IMR-90 (cell line): ENCODE data around the gene PROSER2. TPM values are rescaled to one million over a fixed set of nuclear protein-coding genes. Genes with fewer than 3 reads are reported as not detected.

Experiments
- ATAC-seq: fragments of 200-7000 bp; cut with Tn5 transposase; 2 replicates; pipeline ENCODE4 v1.9.1; 2020; ENCODE audit warnings: low read depth, mild to moderate bottlenecking, moderate library complexity
- BruUV-seq: library from RNA; stranded (reverse); fragments of 400-500 nt; replicated peaks from 2 replicates; lab custom pipeline; 2021; lab: Mats Ljungman, UMichigan
- CTCF ChIA-PET: fragments of 300-600 bp; formaldehyde crosslinking; extraction: SDS; loops from one replicate; lab custom pipeline; 2021; ENCODE audit warnings: antibody characterized with exemption; lab: Yijun Ruan, JAX
- POLR2A ChIA-PET: fragments of 300-600 bp; sonication (Branson Sonifier 250); formaldehyde crosslinking; loops from one replicate; lab custom pipeline; 2022; ENCODE audit warnings: antibody characterized with exemption; ENCODE audit not compliant: unreplicated experiment; lab: Charles Lee
- DNase-seq: peaks from one replicate; pipeline ENCODE4 v3.0.0; 2013
- H2AFZ ChIP-seq: replicated peaks from 2 replicates; pipeline ENCODE3; 2013; ENCODE audit warnings: low read length, mild to moderate bottlenecking; ENCODE audit not compliant: poor library complexity
- H2AK5ac ChIP-seq: 2 replicates; pipeline ENCODE4 v1.6.1; 2013; ENCODE audit warnings: low read depth, low read length, inconsistent platforms
- H2AK9ac ChIP-seq: replicated peaks from 2 replicates; pipeline ENCODE3; 2013; ENCODE audit warnings: mild to moderate bottlenecking, low read depth, low read length, moderate library complexity; ENCODE audit not compliant: poor library complexity
- H2BK120ac ChIP-seq: 2 replicates; pipeline ENCODE4 v1.6.1; 2013; ENCODE audit warnings: low read depth, low read length, inconsistent platforms
- H2BK15ac ChIP-seq: 3 replicates; pipeline ENCODE4 v1.6.1; 2013; ENCODE audit warnings: low read depth, low read length, inconsistent platforms
- H2BK20ac ChIP-seq: 2 replicates; pipeline ENCODE4 v1.6.1; 2013; ENCODE audit warnings: low read depth, mild to moderate bottlenecking, inconsistent platforms, low read length, moderate library complexity
- H2BK5ac ChIP-seq: 2 replicates; pipeline ENCODE4 v1.6.1; 2013; ENCODE audit warnings: mild to moderate bottlenecking, low read depth, low read length, inconsistent platforms; ENCODE audit not compliant: poor library complexity, severe bottlenecking
- H3K14ac ChIP-seq: replicated peaks from 2 replicates; pipeline ENCODE4 v1.6.1; 2013; ENCODE audit warnings: low read depth, low read length, inconsistent platforms
- H3K18ac ChIP-seq: 2 replicates; pipeline ENCODE4 v1.6.1; 2013; ENCODE audit warnings: low read depth, low read length, control low read depth
- H3K23ac ChIP-seq: 2 replicates; pipeline ENCODE4 v1.6.1; 2013; ENCODE audit warnings: low read depth, low read length, inconsistent platforms
- H3K27ac ChIP-seq: 2 replicates; pipeline ENCODE4 v1.5.1; 2013; ENCODE audit warnings: mild to moderate bottlenecking, control low read depth, low read length; ENCODE audit not compliant: insufficient read depth
- H3K27me3 ChIP-seq: 2 replicates; pipeline ENCODE4 v1.6.1; 2013; ENCODE audit warnings: low read length; ENCODE audit not compliant: control insufficient read depth, insufficient read depth
- H3K36me3 ChIP-seq: 2 replicates; pipeline ENCODE4 v1.6.1; 2013; ENCODE audit warnings: low read length, mixed read lengths; ENCODE audit not compliant: control insufficient read depth, insufficient read depth
- H3K4ac ChIP-seq: 2 replicates; pipeline ENCODE4 v1.6.1; 2013; ENCODE audit warnings: low read depth, low read length, inconsistent platforms
- H3K4me1 ChIP-seq: 2 replicates; pipeline ENCODE4 v1.6.1; 2013; ENCODE audit warnings: low read length, mixed read lengths; ENCODE audit not compliant: control insufficient read depth, insufficient read depth
- H3K4me2 ChIP-seq: 2 replicates; pipeline ENCODE4 v1.6.1; 2013; ENCODE audit warnings: low read depth, mild to moderate bottlenecking, control low read depth, low read length, moderate library complexity
- H3K4me3 ChIP-seq: 2 replicates; pipeline ENCODE4 v1.5.1; 2013; ENCODE audit warnings: low read depth, mild to moderate bottlenecking, control low read depth, low read length, moderate library complexity; ENCODE audit not compliant: insufficient read depth
- H3K56ac ChIP-seq: 2 replicates; pipeline ENCODE4 v1.6.1; 2013; ENCODE audit warnings: low read length, inconsistent platforms; ENCODE audit not compliant: insufficient read depth; ENCODE audit errors: extremely low read depth
- H3K79me1 ChIP-seq, 2 experiments: 2 replicates each; pipeline ENCODE4 v1.6.1; 2013; ENCODE audit warnings: low read length in 2 of 2, inconsistent platforms in 1 of 2, low read depth in 1 of 2
- H3K9ac ChIP-seq: 2 replicates; pipeline ENCODE4 v1.6.1; 2013; ENCODE audit warnings: low read depth, low read length, control low read depth
- H3K9me1 ChIP-seq: 2 replicates; pipeline ENCODE4 v1.6.1; 2013; ENCODE audit warnings: low read length, inconsistent platforms; ENCODE audit not compliant: insufficient read depth
- H3K9me3 ChIP-seq: 2 replicates; pipeline ENCODE4 v1.6.1; 2013; ENCODE audit warnings: low read length; ENCODE audit not compliant: control insufficient read depth, insufficient read depth
- H4K20me1 ChIP-seq: 2 replicates; pipeline ENCODE4 v1.6.1; 2013; ENCODE audit warnings: low read length, inconsistent platforms; ENCODE audit not compliant: insufficient read depth
- H4K5ac ChIP-seq: 2 replicates; pipeline ENCODE4 v1.6.1; 2013; ENCODE audit warnings: mild to moderate bottlenecking, low read depth, low read length, control low read depth
- H4K8ac ChIP-seq, 2 experiments: 2 replicates each; pipeline ENCODE4 v1.6.1; 2013; ENCODE audit warnings: low read depth in 2 of 2, low read length in 2 of 2, control low read depth in 1 of 2, inconsistent platforms in 1 of 2
- H4K91ac ChIP-seq: 2 replicates; pipeline ENCODE4 v1.6.1; 2013; ENCODE audit warnings: low read depth, low read length, inconsistent platforms; ENCODE audit not compliant: insufficient read depth
- BHLHE40 ChIP-seq: fragments of 150-350 bp; IDR thresholded peaks from 2 replicates; pipeline ENCODE4 v1.6.1; 2016; ENCODE audit warnings: mild to moderate bottlenecking, low read depth, low read length
- CHD1 ChIP-seq: IDR thresholded peaks from 2 replicates; pipeline ENCODE4 v1.6.1; 2012; ENCODE audit warnings: low read depth, low read length, improper control_type of control experiment
- FOS ChIP-seq: fragments of 150-350 bp; IDR thresholded peaks from 2 replicates; pipeline ENCODE4 v1.6.1; 2016; ENCODE audit warnings: low read depth, low read length
- MAFK ChIP-seq: IDR thresholded peaks from 2 replicates; pipeline ENCODE4 v1.6.1; 2012; ENCODE audit warnings: low read depth, low read length, improper control_type of control experiment
- MAZ ChIP-seq: IDR thresholded peaks from 2 replicates; pipeline ENCODE4 v1.6.1; 2012; ENCODE audit warnings: low read depth, mild to moderate bottlenecking, low read length, improper control_type of control experiment, moderate library complexity, borderline replicate concordance
- MXI1 ChIP-seq: IDR thresholded peaks from 2 replicates; pipeline ENCODE4 v1.6.1; 2012; ENCODE audit warnings: low read depth, mild to moderate bottlenecking, low read length, moderate library complexity, borderline replicate concordance
- NFE2L2 ChIP-seq: fragments of 150-350 bp; IDR thresholded peaks from 2 replicates; pipeline ENCODE4 v1.6.1; 2016; ENCODE audit warnings: low read depth, mild to moderate bottlenecking, low read length
- POLR2A ChIP-seq: IDR thresholded peaks from 2 replicates; pipeline ENCODE4 v1.6.1; 2012; ENCODE audit warnings: mild to moderate bottlenecking, low read depth, low read length
- RAD21 ChIP-seq: IDR thresholded peaks from 2 replicates; pipeline ENCODE4 v1.6.1; 2012; ENCODE audit warnings: low read length, improper control_type of control experiment
- RCOR1 ChIP-seq: IDR thresholded peaks from 2 replicates; pipeline ENCODE4 v1.6.1; 2012; ENCODE audit warnings: mild to moderate bottlenecking, low read length, improper control_type of control experiment; ENCODE audit not compliant: insufficient replicate concordance
- RFX5 ChIP-seq: IDR thresholded peaks from 2 replicates; pipeline ENCODE4 v1.8.0; 2012; ENCODE audit warnings: low read depth, mild to moderate bottlenecking, low read length, moderate library complexity
- SMC3 ChIP-seq: fragments of 150-350 bp; IDR thresholded peaks from 2 replicates; pipeline ENCODE4 v1.6.1; 2016; ENCODE audit warnings: low read depth, mild to moderate bottlenecking, antibody characterized with exemption, low read length, moderate library complexity
- WGBS, 2 experiments: methylation state at CpG; one replicate each; pipeline versions ENCODE4 v1.1.5 to v1.1.7; 2013; ENCODE audit warnings: missing lambda C conversion rate in 2 of 2; ENCODE audit not compliant: insufficient read length in 1 of 2; ENCODE audit errors: extremely low coverage in 2 of 2; 5-methylcytosine and 5-hydroxymethylcytosine counted together
- dilution Hi-C: fragments of 300-500 bp; cut with HindIII; formaldehyde crosslinking; loops from one replicate; pipeline ENCODE4 v1.14.3; 2018; ENCODE audit warnings: low sequenced_read_pairs; ENCODE audit not compliant: unreplicated experiment
- in situ Hi-C: fragments of 300-500 bp; cut with MboI; formaldehyde crosslinking; loops from 3 replicates; pipeline ENCODE4 v1.14.3; 2019; ENCODE audit warnings: low sequenced_read_pairs, inconsistent platforms, mixed read lengths
- intact Hi-C: fragments of 100-400 bp; cut with micrococcal nuclease; formaldehyde crosslinking; loops from 2 replicates; pipeline ENCODE4 v1.10.0; 2022
- polyA plus RNA-seq, 3 experiments: library from polyadenylated mRNA; depleted of rRNA; stranded (reverse); fragments of >200 nt; gene quantifications; 2 replicates each; pipeline ENCODE4 v1.2.3, GENCODE V29; 2012; ENCODE audit warnings: low replicate concordance in 1 of 3
- total RNA-seq: library from RNA; depleted of rRNA; stranded (reverse); fragments of >200 nt; gene quantifications from 2 replicates; pipeline ENCODE4 v1.2.3, GENCODE V29; 2012
- TF ChIP-seq, protein P1 (sequence below): fragments of 150-350 bp; IDR thresholded peaks from 2 replicates; pipeline ENCODE4 v1.6.1; 2016; ENCODE audit warnings: low read depth, mild to moderate bottlenecking, low read length, moderate library complexity, borderline replicate concordance
- TF ChIP-seq, protein P2 (sequence below): conservative IDR thresholded peaks from 2 replicates; pipeline ENCODE4 v1.5.1; 2012; ENCODE audit warnings: mild to moderate bottlenecking, low read depth, low read length, improper control_type of control experiment
- TF ChIP-seq, protein P3 (sequence below): fragments of 150-350 bp; IDR thresholded peaks from 2 replicates; pipeline ENCODE4 v1.6.1; 2017; ENCODE audit warnings: mild to moderate bottlenecking, antibody characterized with exemption, low read length, low read depth

Gene PROSER2
- total and polyA plus RNA-seq, 2 of the 4 experiments (the other 2 are of a cell fraction) = 1.4 to 2.0 TPM

DNA sequence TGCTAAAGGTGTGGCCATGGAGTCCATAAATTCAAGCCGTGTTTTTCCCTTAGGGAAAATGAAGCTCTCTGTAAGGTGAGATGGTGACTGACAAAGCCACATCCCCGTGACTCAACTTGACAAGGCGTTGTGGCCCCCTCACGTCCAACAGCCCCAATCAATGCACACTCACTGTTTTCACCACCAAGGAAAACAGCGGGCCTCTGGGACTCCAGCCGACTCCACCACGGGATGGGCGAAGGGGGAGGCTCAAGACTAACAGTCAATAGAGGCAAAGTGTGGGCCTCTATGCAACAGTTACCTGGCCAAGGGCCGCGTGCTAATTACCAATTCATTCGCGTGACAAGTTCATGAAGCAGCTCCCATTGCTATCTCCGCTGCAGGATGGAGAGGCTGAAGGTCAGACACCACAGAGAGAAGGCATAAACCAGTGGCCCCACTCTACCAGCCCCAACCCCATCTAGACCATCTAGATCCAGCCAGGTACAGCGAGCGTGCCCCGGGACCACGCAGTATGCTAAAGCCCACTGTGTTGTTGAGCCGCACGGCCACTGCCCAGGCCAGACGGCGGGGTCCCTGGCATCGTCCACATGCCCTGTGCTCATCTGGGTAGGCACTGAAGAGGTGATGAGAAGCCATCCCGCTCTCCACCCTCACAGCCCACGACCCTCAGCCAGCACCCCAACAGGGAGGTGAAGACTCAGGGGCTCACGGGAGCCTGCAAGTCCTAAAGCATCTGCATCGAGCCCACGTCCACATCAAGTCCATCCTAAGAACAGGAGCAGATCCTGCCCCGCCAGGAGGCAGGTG lies 76.1 kb downstream of the PROSER2 start:
- H4K5ac ChIP-seq = no peak overlapping the region
- POLR2A ChIA-PET = no interaction called here
- no peak overlapping the region for H4K8ac ChIP-seq
- H3K4ac ChIP-seq = 0 out of 2 replicates have a peak overlapping the region, but pooled peaks have one; percentile 3
- H3K9ac ChIP-seq = no peak overlapping the region
- dilution Hi-C loops (no loop called here), intact Hi-C loops (no loop called here), in situ Hi-C loops (no loop called here)
- BruUV-seq = no TSS peak
- DNase-seq (no peak), ATAC-seq (no peak)
- no peaks in the 10 kb centered on the region for H3K36me3 ChIP-seq
- no peak overlapping the region for H3K14ac ChIP-seq
- H2AK5ac ChIP-seq = no peak overlapping the region
- H3K27ac ChIP-seq = no peak overlapping the region
- H3K9me1 ChIP-seq = peaks cover 10% of the 10 kb centered on the region; the same call in 1 of the 2 replicates
- H3K4me2 ChIP-seq = no peak overlapping the region
- no peaks in the 10 kb centered on the region for H4K20me1 ChIP-seq
- H3K56ac ChIP-seq = no peak overlapping the region
- no peak overlapping the region for H2BK20ac ChIP-seq
- H2BK120ac ChIP-seq = no peak overlapping the region
- H3K4me1 ChIP-seq = peaks cover 3% of the 10 kb centered on the region; the same call in 1 of the 2 replicates
- H2AFZ ChIP-seq = no peak overlapping the region
- WGBS, 2 experiments = 94% methylated on average over 14 of the region's 28 CpGs; no CpG with 5 or more reads in 1 of the 2 experiments
- no peak overlapping the region for H3K18ac ChIP-seq
- no peak overlapping the region for H2BK15ac ChIP-seq
- no peak overlapping the region for H2BK5ac ChIP-seq
- H2AK9ac ChIP-seq = no peak overlapping the region
- no peak overlapping the region for H3K23ac ChIP-seq
- no peak overlapping the region for H4K91ac ChIP-seq
- H3K4me3 ChIP-seq = no peak overlapping the region
- no peaks in the 10 kb centered on the region for H3K9me3 ChIP-seq
- no peaks in the 10 kb centered on the region for H3K79me1 ChIP-seq
- no peaks in the 10 kb centered on the region; the same call in 1 of the 2 replicates for H3K27me3 ChIP-seq
- CTCF ChIA-PET = no interaction called here
- TF ChIP-seq CHD1 (no peak), MAZ (no peak), FOS (no peak), NFE2L2 (no peak), RFX5 (no peak), BHLHE40 (no peak), RCOR1 (no peak), RAD21 (no peak), POLR2A (no peak), MXI1 (no peak), MAFK (no peak), SMC3 (no peak)
- TF ChIP-seq, protein P1, sequence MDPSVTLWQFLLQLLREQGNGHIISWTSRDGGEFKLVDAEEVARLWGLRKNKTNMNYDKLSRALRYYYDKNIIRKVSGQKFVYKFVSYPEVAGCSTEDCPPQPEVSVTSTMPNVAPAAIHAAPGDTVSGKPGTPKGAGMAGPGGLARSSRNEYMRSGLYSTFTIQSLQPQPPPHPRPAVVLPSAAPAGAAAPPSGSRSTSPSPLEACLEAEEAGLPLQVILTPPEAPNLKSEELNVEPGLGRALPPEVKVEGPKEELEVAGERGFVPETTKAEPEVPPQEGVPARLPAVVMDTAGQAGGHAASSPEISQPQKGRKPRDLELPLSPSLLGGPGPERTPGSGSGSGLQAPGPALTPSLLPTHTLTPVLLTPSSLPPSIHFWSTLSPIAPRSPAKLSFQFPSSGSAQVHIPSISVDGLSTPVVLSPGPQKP = no peak
- TF ChIP-seq, protein P2, sequence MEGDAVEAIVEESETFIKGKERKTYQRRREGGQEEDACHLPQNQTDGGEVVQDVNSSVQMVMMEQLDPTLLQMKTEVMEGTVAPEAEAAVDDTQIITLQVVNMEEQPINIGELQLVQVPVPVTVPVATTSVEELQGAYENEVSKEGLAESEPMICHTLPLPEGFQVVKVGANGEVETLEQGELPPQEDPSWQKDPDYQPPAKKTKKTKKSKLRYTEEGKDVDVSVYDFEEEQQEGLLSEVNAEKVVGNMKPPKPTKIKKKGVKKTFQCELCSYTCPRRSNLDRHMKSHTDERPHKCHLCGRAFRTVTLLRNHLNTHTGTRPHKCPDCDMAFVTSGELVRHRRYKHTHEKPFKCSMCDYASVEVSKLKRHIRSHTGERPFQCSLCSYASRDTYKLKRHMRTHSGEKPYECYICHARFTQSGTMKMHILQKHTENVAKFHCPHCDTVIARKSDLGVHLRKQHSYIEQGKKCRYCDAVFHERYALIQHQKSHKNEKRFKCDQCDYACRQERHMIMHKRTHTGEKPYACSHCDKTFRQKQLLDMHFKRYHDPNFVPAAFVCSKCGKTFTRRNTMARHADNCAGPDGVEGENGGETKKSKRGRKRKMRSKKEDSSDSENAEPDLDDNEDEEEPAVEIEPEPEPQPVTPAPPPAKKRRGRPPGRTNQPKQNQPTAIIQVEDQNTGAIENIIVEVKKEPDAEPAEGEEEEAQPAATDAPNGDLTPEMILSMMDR = no peak
- TF ChIP-seq, protein P3, sequence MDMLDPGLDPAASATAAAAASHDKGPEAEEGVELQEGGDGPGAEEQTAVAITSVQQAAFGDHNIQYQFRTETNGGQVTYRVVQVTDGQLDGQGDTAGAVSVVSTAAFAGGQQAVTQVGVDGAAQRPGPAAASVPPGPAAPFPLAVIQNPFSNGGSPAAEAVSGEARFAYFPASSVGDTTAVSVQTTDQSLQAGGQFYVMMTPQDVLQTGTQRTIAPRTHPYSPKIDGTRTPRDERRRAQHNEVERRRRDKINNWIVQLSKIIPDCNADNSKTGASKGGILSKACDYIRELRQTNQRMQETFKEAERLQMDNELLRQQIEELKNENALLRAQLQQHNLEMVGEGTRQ = no peak
